GM19438 (cell line): ENCODE measurements around the gene SEMA4D.

Experiments used
- ATAC-seq: cut with Tn5 transposase; IDR thresholded peaks from one replicate; pipeline ENCODE4 v1.9.1; 2021; ENCODE audit warnings: low read depth; ENCODE audit not compliant: unreplicated experiment

The SEMA4D gene

GRCh38 chr9:89502671-89503070 is 4.8 kb upstream of the SEMA4D start:
- ATAC-seq = no peak

DNA sequence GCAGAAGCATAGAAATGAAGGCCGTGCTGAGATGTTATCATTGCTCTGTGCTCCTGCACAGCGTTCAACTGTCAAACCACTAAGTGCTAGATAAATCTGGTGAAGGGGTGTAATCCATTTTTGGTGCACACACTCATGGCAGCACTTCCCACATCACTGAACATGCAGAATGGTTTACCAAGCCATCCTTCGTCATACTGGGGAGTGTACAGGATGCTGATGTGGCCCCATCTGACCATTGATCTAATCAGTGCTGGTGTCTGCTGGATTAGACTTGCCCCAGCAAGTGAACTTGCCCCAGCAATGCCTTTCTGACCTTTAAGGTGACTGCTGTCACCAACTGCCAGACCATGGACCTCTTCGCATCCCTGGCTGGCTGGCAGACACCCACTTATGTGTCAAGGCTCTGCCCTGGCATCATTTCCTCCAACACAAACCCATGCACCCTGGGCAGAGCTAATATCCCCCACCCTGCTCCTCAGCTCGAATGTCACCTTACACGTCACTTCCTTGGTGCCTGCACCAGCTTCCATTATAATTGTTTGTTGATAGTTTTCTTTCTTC is 4.2 kb upstream of the SEMA4D start:
- ATAC-seq = no peak

GRCh38 chr9:89501311-89501898 is 3.5 kb upstream of the SEMA4D start:
- no peak for ATAC-seq

DNA sequence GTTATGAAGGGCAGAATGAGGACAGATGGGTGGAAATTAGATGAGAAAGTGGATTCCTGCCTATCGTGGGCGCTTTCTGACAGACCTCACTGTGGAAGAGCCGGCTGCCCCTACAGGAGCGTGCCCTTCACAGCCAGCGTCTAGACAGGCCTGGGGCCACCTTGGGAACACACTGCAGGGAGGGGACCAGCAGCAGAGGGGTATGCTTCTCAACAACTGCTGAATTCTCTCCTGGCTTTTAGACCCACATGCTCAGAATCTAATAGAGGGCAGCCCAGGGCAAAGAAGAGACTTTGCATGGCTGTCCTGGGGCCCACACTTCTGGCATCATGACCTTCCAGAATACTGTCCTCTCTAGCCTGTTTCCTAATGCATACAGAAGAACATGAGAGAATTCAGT is 2.1 kb upstream of the SEMA4D start:
- no peak for ATAC-seq

DNA sequence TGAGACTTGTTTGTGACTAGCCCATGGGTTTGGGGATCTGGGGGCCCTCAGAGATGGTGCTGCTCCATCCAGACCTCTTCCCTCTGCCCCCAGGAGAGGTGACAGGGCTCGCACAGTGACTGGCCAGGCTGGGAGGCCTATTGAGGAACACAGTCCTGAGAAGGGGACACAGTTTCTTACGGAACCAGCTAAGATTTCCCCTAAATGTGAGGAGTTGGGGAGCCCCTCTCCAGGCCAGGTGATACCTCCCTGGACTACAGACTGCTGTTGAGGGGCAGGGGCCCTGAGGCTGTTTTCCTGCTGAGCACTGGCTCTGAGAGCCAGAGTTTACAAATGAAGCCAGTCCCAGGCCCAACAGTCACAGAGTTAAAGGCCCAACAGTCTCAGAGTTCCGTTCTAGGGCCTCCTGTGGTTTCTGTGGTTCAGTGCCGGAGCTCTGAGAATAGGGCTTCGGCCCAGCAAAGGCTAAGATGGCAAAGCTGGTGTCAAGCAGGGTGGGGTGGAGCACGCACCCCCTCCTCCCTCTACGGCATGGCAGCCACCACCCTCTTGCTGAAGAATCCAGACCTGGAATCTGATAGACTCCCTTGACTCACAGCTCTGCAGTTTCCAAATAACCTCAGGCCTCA is 1.1 kb upstream of the SEMA4D start:
- ATAC-seq = peak; percentile 33

DNA sequence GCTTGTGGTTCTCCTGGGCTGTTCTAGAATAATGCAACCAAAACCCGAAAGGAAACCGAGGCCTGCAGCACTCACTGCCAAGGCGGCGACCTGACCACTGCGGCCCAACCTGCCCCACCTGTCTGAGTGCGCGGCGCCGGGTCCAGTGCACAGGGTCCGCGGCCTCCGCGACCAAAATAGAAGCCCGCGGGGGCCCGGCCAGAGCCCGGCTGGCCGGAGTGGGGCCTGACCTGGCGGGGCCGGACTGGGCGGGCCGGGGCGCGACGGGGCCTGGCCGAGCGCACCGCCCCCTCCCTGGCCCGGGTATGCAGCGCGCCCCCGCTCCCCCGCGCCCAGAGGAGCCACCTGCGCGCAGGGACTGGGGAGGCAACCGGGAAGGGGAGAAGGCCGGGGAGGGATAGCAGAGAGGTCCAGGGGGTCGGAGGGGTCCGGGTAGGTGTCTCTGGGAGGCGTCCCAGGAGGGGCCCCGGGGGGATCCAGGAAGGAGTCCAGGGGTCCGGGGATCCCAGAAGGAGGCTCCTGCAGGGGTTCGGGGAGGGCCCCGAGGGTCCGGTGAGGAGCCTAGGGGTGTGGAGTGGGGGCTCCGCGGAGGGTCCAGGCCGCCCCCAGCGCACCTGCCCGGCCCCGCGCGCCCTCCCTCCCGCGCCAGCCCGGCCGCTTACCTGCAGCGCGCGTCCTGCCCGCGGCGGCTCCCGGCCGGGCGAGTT is 503 bp downstream of the SEMA4D start:
- ATAC-seq = peak; percentile 39

DNA sequence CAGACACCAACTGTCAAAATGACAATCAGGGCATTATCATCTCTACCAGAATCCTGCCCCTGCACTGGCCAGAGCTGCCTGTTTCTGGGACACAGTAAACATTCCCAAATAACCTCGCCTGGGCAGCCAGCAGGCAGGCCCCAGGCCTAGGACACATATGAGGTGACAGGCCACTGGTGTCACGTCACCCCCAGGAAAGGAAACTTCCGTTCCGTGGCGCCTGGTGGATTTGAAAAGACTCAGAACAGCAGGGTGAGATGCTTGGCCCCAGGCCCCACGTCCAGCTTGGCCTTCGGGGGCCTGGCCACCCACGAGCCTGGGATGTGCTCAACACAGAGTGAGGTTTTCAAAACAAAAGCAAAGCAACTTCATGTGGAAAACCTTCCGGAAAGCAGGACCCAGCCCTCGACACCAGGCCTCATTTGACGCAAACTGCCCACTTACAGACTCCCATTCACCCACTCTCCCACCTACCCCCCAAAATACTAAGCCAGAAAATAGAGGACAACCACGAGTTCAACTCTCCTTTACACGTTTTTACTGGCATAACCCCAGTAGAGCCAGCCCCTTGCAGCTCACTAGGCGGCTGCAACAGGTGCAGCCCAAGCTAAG is 1.2 kb downstream of the SEMA4D start:
- no peak for ATAC-seq

DNA sequence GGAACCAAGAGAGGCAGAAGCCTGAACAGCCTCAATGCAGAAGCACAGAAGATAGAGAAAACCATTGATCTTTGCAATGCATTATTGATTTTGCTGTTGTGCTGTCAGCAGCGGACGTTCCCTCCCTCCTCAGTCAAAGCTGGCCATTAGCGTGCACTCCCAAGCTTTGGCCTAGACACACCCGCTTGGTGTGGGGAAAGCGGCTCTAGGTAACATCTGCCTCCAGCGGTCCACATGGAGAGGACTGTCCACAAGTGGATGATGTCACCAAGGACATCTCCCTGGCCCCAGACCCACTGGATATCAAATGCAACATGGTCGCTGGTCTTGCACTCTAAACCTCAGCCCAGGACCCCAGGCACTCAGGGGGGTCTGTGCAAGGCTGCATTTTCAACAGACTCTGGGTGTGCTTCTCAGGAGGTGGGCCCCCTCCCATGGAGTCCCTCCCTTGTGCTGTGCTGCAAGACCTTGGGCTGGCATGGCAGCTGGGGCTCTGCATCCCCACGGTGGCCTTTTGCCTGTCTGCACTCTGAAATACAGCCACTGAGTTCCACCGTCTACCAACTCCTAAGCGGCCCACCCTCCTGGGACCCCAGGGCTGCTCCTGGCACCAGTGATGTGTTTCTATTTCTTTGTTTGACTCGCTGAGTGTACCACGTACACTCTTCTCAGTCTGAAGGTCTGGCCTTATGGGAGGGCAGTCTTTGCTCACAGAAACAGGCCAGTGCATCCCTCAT is 1.9 kb downstream of the SEMA4D start:
- no peak for ATAC-seq

GRCh38 chr9:89494199-89494598 is 3.7 kb downstream of the SEMA4D start:
- no peak for ATAC-seq

DNA sequence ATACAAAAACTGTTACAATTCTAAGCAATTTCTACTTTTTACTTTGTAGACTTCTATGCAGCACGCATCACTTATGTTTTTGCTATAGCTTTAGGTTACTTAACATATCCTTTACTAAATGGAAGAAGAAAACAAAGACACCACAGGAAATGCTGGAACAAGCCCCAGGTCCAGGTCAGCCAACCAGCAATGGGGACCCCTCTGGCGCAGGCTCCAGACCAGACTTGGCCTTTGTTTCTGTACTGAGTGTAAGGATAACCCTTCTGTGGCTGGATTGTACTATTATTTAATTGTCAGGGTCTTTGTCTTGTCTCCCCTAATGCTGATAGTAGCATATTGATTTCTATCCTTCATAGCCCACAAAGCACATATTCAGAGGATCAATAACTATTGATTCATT is 4.2 kb downstream of the SEMA4D start:
- ATAC-seq = no peak

DNA sequence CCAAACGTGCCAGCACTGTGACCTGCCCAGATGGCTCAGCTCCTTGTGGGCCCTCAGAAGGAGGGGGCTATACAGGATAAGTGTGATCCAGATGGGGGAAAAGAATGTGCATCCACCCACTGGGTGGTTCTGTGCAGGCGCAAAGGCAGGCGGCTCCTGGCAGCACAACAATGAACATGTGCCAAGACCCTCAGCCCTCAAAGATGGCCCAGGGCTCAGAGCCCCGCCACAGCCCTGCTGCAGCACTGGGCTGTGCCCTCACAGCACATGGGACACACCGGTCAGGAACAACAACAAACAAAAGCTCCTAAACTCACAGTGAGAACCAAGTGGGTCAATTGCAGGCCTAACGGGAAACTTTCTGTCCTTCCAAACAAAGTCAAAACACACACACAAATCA is 4.7 kb downstream of the SEMA4D start:
- ATAC-seq = no peak

- no peak for ATAC-seq
These were observed 5.3 kb downstream of the SEMA4D start for GRCh38 chr9:89492586-89492985.

GRCh38 chr9:89491694-89492093 is 6.2 kb downstream of the SEMA4D start:
- ATAC-seq = no peak

DNA sequence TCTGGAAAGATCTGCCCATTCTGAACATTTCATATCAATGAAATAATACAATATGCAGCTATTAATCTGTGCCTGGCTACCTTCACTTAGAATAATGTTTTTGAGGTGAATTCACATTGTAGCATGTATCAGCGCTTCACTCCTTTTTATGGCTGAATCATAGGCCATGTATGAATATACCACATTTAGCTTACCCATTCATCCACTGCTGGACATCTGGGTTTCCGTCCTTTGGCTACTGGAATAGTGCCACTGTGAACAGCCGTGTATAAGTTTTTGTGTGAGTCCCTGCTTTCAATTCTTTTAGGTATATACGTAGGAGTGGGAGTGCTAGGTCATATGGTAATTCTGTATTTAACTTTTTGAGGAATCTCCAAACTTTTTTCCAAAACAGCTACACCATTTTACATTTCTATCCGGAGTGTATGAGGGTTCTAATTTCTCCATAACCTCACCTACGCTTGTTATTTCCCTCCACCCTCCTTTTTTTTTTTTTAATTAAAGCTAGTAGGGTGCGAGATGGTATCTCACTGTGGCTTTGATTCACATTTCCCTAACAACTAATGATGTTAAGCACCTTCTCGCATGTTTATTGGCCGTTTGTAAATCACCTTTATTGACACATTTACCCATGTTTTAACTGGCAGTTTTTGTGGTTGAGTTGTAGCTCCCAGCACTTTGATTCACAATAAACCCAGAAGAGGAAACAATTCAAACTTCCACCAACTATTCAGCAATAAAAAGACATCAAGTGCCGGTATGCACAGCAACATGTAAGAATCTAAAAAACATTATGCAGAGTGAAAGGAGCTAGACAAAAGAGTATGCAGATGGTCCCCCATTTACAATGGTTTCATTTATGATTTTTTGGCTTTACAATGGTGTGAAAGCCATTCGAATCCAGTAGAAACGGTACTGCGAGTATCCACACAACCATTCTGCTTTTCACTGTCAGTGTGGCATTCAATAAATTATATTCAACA is 8.1 kb downstream of the SEMA4D start:
- no peak for ATAC-seq

DNA sequence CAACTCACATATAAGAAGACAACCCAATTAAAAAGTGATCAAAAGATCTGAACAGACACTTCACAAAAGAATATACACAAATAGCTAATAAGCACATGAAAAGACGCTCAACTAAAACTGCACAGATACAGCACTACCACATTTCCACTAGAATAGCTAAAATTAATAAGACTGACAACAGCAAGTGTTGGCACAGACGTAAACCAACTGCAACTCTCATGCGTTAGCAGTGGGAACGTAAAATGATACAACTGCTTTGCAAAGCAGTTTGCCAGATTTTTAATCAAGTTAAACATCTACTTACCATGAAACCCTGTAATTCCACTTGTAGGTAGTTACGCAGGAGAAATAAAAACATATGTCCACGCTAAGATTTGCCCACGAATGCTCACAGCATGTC is 9.0 kb downstream of the SEMA4D start:
- ATAC-seq = no peak

DNA sequence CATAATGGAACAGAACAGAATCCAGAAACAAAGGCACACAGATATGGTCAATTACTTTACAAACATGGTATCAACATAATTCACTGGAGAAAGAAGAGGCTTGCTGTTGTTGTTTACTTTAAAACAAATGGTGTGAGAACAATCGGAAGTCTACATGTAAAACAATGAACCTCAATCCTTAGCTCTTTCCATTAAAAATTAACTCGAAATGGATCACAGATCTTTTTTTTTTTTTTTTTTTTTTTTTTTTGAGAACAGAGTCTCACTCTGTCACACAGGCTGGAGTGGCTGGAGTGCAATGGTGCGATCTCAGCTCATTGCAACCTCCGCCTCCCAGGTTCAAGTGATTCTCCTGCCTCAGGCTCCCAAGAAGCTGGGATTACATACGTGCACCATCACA is 9.8 kb downstream of the SEMA4D start:
- no peak for ATAC-seq

- ATAC-seq = no peak
These were observed 11.2 kb downstream of the SEMA4D start for GRCh38 chr9:89486681-89487080.

GRCh38 chr9:89484475-89485404 is 13.2 kb downstream of the SEMA4D start:
- peak; percentile 14 for ATAC-seq
